Gastrocnemius medialis (tissue), 4 donors: ENCODE data around the gene DNAJB13. TPM values are rescaled to one million over a fixed set of nuclear protein-coding genes. Genes with fewer than 3 reads are reported as not detected.
A peak's percentile ranks its signal among the peaks of the same experiment; 100 is the strongest.

Experiments
- ATAC-seq, 2 donors: fragments of 150-250 bp; one replicate each; pipeline ENCODE4 v1.9.1; 2016
- DNase-seq, 2 donors: peaks; one replicate each; pipeline ENCODE4 v3.0.0-alpha.2; 2019
- H3K27ac ChIP-seq, 4 donors: fragments of 200-600 bp; sonication (generic); 1 replicate in 1 of 4; 2 replicates in 3 of 4; pipeline ENCODE4 v1.5.1; 2016 to 2018; ENCODE audit warnings: mild to moderate bottlenecking in 2 of 4, moderate library complexity in 1 of 4
- H3K27me3 ChIP-seq, 3 donors: fragments of 200-600 bp; sonication (generic) in 2 of 3; 1 replicate in 1 of 3; 2 replicates in 2 of 3; pipeline versions ENCODE4 v1.5.1 to v1.6.0; 2016 to 2019; ENCODE audit warnings: mild to moderate bottlenecking in 1 of 3, moderate library complexity in 1 of 3
- H3K36me3 ChIP-seq, 2 donors: fragments of 200-600 bp; sonication (generic) in 1 of 2; one replicate each; pipeline ENCODE4 v1.5.1; 2017 to 2018
- H3K4me1 ChIP-seq, 2 donors: fragments of 200-600 bp; sonication (generic) in 1 of 2; one replicate each; pipeline ENCODE4 v1.5.1; 2016 to 2017; ENCODE audit warnings: mild to moderate bottlenecking in 2 of 2
- H3K4me3 ChIP-seq, 4 donors: fragments of 200-600 bp; sonication (generic) in 3 of 4; 1 replicate in 1 of 4; 2 replicates in 3 of 4; pipeline ENCODE4 v1.5.1; 2016 to 2019; ENCODE audit warnings: mild to moderate bottlenecking in 2 of 4
- H3K9me3 ChIP-seq, 3 donors: fragments of 200-600 bp; sonication (generic) in 2 of 3; 1 replicate in 1 of 3; 2 replicates in 2 of 3; pipeline ENCODE4 v1.5.1; 2016 to 2019
- CTCF ChIP-seq, 5 experiments: fragments of 450-650 bp in 3 of 5; fragments of 200-600 bp in 2 of 5; sonication (generic) in 2 of 5; IDR thresholded peaks in 4 of 5; conservative IDR thresholded peaks in 1 of 5; 1 replicate in 4 of 5; 2 replicates in 1 of 5; pipeline ENCODE4 v1.5.1; 2016 to 2019; ENCODE audit warnings: antibody characterized with exemption in 5 of 5, mild to moderate bottlenecking in 3 of 5, moderate library complexity in 3 of 5
- POLR2A ChIP-seq, 2 donors: fragments of 450-650 bp; IDR thresholded peaks; one replicate each; pipeline ENCODE4 v1.6.1; 2017; ENCODE audit warnings: antibody characterized with exemption in 2 of 2, mild to moderate bottlenecking in 2 of 2, moderate library complexity in 2 of 2
- in situ Hi-C, 4 donors: fragments of 200-750 bp; cut with MboI; loops; one replicate each; pipeline versions ENCODE4 v1.15.0 to v1.8.0; 2017; ENCODE audit warnings: low sequenced_read_pairs in 4 of 4
- intact Hi-C: fragments of 100-400 bp; cut with DNase I; formaldehyde crosslinking; loops from one replicate; pipeline ENCODE4 v1.15.1; 2023; ENCODE audit warnings: low total_unique reads
- total RNA-seq, 4 donors: library from RNA; depleted of rRNA; stranded (reverse); fragments of >200 nt; gene quantifications; one replicate each; pipeline versions ENCODE4 v1.1.0 to v1.2.3, GENCODE V29; 2016

The DNAJB13 gene
- total RNA-seq, 4 donors from 2014 or later: not detected

GRCh38 chr11:74004046-74004695, 53.3 kb downstream of the DNAJB13 start:
- Histone ChIP-seq H3K36me3 (peaks cover 3 to 62% of the 10 kb centered on the region in 2 donors), H3K4me1 (peaks cover 31 to 43% of the 10 kb centered on the region in 2 donors), H3K9me3 (no peaks in the 10 kb centered on the region), H3K4me3 (peak overlapping the region in 1 of 4 donors; percentile 89), H3K27ac (peak overlapping the region; percentile 96 to 99 (median 98)), H3K27me3 (no peaks in the 10 kb centered on the region)
- no peak for ATAC-seq
- in situ Hi-C loops (no loop called here), intact Hi-C loops (no loop called here)
- DNase-seq: no peak
- TF ChIP-seq CTCF (IDR thresholded peaks at IDR 0.05 in 4 of 5, conservative IDR thresholded peaks at IDR 0.05 in 1 of 5) (no peak), POLR2A (IDR thresholded peaks at IDR 0.05) (no peak)

DNA sequence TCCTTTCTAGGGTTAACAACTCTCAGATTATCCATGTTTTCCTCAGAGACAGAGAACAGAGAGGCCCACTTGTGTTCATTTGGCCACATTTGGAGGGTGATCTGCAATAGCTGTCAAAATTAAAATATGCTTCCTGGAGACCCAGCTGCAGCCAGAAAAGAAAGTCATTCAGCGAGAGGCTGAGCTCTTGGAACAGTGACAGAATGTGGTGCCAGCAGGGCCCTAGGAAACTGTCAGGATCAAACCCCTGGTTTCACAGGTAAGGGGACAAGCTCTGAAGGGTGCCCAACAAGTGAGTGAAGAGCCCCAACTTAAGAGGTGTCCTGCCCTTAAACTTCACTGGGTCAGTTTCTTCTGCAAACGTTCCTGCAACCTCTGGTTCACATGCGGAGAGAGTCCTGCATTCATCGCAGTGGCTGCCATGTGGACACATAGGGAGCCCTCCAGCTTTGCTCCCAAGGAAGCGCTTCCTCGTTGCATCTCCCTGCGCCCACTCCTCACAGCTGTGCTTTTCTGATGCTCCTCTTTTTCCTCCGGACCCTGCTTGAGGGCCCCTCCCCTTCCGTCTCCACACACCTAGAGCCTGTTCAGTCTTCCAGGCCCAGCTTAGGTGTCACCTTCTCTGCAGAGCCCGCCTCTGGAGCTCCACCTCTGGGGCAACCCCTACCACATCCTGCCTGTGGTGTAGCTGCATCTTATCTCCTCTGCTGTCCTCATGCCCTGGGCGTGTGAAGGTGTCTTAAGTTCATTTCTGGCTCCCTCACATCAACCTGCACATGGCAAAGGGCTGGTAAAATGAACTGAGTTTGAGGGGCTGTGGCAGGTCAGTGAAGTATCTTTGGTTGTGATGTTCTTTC, 54.2 kb downstream of the DNAJB13 start:
- ATAC-seq: no peak
- no peaks in the 10 kb centered on the region for H3K27me3 ChIP-seq
- H3K9me3 ChIP-seq: no peaks in the 10 kb centered on the region
- H3K36me3 ChIP-seq: peaks cover 3 to 62% of the 10 kb centered on the region in 2 donors
- H3K4me1 ChIP-seq: peaks cover 39 to 51% of the 10 kb centered on the region in 2 donors
- no peak for DNase-seq
- TF ChIP-seq CTCF (IDR thresholded peaks at IDR 0.05 in 4 of 5, conservative IDR thresholded peaks at IDR 0.05 in 1 of 5): no peak
- no peak for TF ChIP-seq POLR2A (IDR thresholded peaks at IDR 0.05)
- H3K27ac ChIP-seq: peak overlapping the region; percentile 96 to 99 (median 98)
- peak overlapping the region in 3 of 4 donors; percentile 71 to 89 (median 75) for H3K4me3 ChIP-seq
- intact Hi-C loops (no loop called here), in situ Hi-C loops (no loop called here)

GRCh38 chr11:74005721-74006517, 55.1 kb downstream of the DNAJB13 start:
- DNase-seq: peak in 1 of 2 donors; percentile 53
- ATAC-seq: no peak
- peak overlapping the region; percentile 71 to 89 (median 82) for H3K4me3 ChIP-seq
- no peaks in the 10 kb centered on the region for H3K9me3 ChIP-seq
- peaks cover 3 to 52% of the 10 kb centered on the region in 2 donors for H3K36me3 ChIP-seq
- TF ChIP-seq POLR2A (IDR thresholded peaks at IDR 0.05) (peak in 1 of 2 donors; percentile 28), CTCF (IDR thresholded peaks at IDR 0.05 in 4 of 5, conservative IDR thresholded peaks at IDR 0.05 in 1 of 5) (no peak)
- intact Hi-C loops: loop anchor here (2.0 kb wide), 1 partner anchor 85 kb away; no protein-coding TSS in a partner anchor
- peak overlapping the region; percentile 96 to 99 (median 98) for H3K27ac ChIP-seq
- no peaks in the 10 kb centered on the region for H3K27me3 ChIP-seq
- in situ Hi-C loops: no loop called here
- peaks cover 49 to 61% of the 10 kb centered on the region in 2 donors for H3K4me1 ChIP-seq

- intact Hi-C loops: loop anchor here (2.0 kb wide), 1 partner anchor 84 kb away; no protein-coding TSS in a partner anchor
- Histone ChIP-seq H3K27ac (peak overlapping the region; percentile 96 to 99 (median 98)), H3K9me3 (no peaks in the 10 kb centered on the region), H3K4me1 (peaks cover 58 to 65% of the 10 kb centered on the region in 2 donors), H3K36me3 (peaks cover 3 to 51% of the 10 kb centered on the region in 2 donors), H3K4me3 (peak overlapping the region; percentile 71 to 89 (median 82)), H3K27me3 (no peaks in the 10 kb centered on the region)
- no peak for DNase-seq
- in situ Hi-C loops: no loop called here
- TF ChIP-seq POLR2A (IDR thresholded peaks at IDR 0.05) (peak in 1 of 2 donors; percentile 14), CTCF (IDR thresholded peaks at IDR 0.05 in 4 of 5, conservative IDR thresholded peaks at IDR 0.05 in 1 of 5) (no peak)
- ATAC-seq: no peak
Measured at GRCh38 chr11:74006743-74007304, 56.0 kb downstream of the DNAJB13 start.
